ENCODE results near the gene CERS3.
"Not testable (repeated sequence)": the region's sequence is repeated elsewhere in the genome, so short reads cannot be mapped to it uniquely, and the experiment has no call there.

Gene CERS3

GRCh38 chr15:100463515-100463914 is 65.2 kb downstream of the CERS3 start:
- no peak for DNase-seq

GRCh38 chr15:100461049-100461448 is 67.7 kb downstream of the CERS3 start:
- DNase-seq, result no peak

GRCh38 chr15:100457201-100457600 is 71.5 kb downstream of the CERS3 start:
- peak; percentile 1 for DNase-seq

- no peak for DNase-seq
These were observed 74.6 kb downstream of the CERS3 start for GRCh38 chr15:100454148-100454547.

GRCh38 chr15:100448481-100448880 is 80.3 kb downstream of the CERS3 start:
- DNase-seq, result no peak

- DNase-seq, result not testable (repeated sequence)
These were observed 87.7 kb downstream of the CERS3 start for GRCh38 chr15:100441063-100441462.

GRCh38 chr15:100439514-100439913 is 89.2 kb downstream of the CERS3 start:
- DNase-seq, result no peak

GRCh38 chr15:100438570-100438969 is 90.2 kb downstream of the CERS3 start:
- peak; percentile 8 for DNase-seq

- no peak for DNase-seq
These were observed 91.5 kb downstream of the CERS3 start for GRCh38 chr15:100437261-100437660.

GRCh38 chr15:100434561-100434960 is 94.2 kb downstream of the CERS3 start:
- DNase-seq, result no peak

- no peak for DNase-seq
These were observed 94.7 kb downstream of the CERS3 start for GRCh38 chr15:100434038-100434437.

GRCh38 chr15:100433304-100433703 is 95.4 kb downstream of the CERS3 start:
- no peak for DNase-seq

GRCh38 chr15:100430411-100430810 is 98.3 kb downstream of the CERS3 start:
- DNase-seq, result no peak

- DNase-seq, result no peak
These were observed 99.5 kb downstream of the CERS3 start for GRCh38 chr15:100429116-100429728.

GRCh38 chr15:100426937-100427336 is 101.8 kb downstream of the CERS3 start:
- no peak for DNase-seq

- DNase-seq, result no peak
These were observed 123.6 kb downstream of the CERS3 start for GRCh38 chr15:100405179-100405578.

- DNase-seq, result no peak
These were observed 127.8 kb downstream of the CERS3 start for GRCh38 chr15:100400996-100401395.

GRCh38 chr15:100394736-100395440 is 133.9 kb downstream of the CERS3 start:
- no peak for DNase-seq

GRCh38 chr15:100393008-100393407 is 135.7 kb downstream of the CERS3 start:
- DNase-seq, result no peak

GRCh38 chr15:100385300-100386050 is 143.3 kb downstream of the CERS3 start:
- no peak for DNase-seq

GRCh38 chr15:100384108-100384410 is 144.7 kb downstream of the CERS3 start:
- DNase-seq, result no peak

- peak; percentile 4 for DNase-seq
These were observed 145.2 kb downstream of the CERS3 start for GRCh38 chr15:100383302-100384107.

GRCh38 chr15:100373942-100374341 is 154.8 kb downstream of the CERS3 start:
- no peak for DNase-seq
